GM18858 (cell line): Measurements from ENCODE around the gene MRTFA.
A peak's percentile ranks its signal among the peaks of the same experiment; 100 is the strongest.

Experiments
- ATAC-seq: cut with Tn5 transposase; IDR thresholded peaks from one replicate; pipeline ENCODE4 v1.9.1; 2021; ENCODE audit not compliant: unreplicated experiment

MRTFA gene

GRCh38 chr22:40472579-40472978, 163.9 kb downstream of the MRTFA start:
- ATAC-seq = no peak

GRCh38 chr22:40472051-40472450, 164.5 kb downstream of the MRTFA start:
- ATAC-seq = no peak

GRCh38 chr22:40469181-40469580, 167.3 kb downstream of the MRTFA start:
- no peak for ATAC-seq

- no peak for ATAC-seq
Measured at GRCh38 chr22:40468616-40469015, 167.9 kb downstream of the MRTFA start.

- ATAC-seq = no peak
Measured at GRCh38 chr22:40466976-40467375, 169.5 kb downstream of the MRTFA start.

- ATAC-seq = no peak
Measured at GRCh38 chr22:40463683-40464082, 172.8 kb downstream of the MRTFA start.

- no peak for ATAC-seq
Measured at GRCh38 chr22:40463017-40463631, 173.4 kb downstream of the MRTFA start.

- ATAC-seq = no peak
Measured at GRCh38 chr22:40462195-40462984, 174.1 kb downstream of the MRTFA start.

- ATAC-seq = no peak
Measured at GRCh38 chr22:40453671-40454070, 182.8 kb downstream of the MRTFA start.

GRCh38 chr22:40452730-40453487, 183.6 kb downstream of the MRTFA start:
- ATAC-seq = no peak

- ATAC-seq = no peak
Measured at GRCh38 chr22:40451210-40451609, 185.3 kb downstream of the MRTFA start.

- ATAC-seq = no peak
Measured at GRCh38 chr22:40450616-40451015, 185.9 kb downstream of the MRTFA start.

- ATAC-seq = no peak
Measured at GRCh38 chr22:40449676-40450035, 186.9 kb downstream of the MRTFA start.

- no peak for ATAC-seq
Measured at GRCh38 chr22:40446203-40446602, 190.3 kb downstream of the MRTFA start.

- no peak for ATAC-seq
Measured at GRCh38 chr22:40444178-40444831, 192.2 kb downstream of the MRTFA start.

- no peak for ATAC-seq
Measured at GRCh38 chr22:40443732-40444131, 192.8 kb downstream of the MRTFA start.

- no peak for ATAC-seq
Measured at GRCh38 chr22:40441761-40442390, 194.6 kb downstream of the MRTFA start.

GRCh38 chr22:40436505-40437431, 199.8 kb downstream of the MRTFA start:
- peak; percentile 41 for ATAC-seq

- no peak for ATAC-seq
Measured at GRCh38 chr22:40434745-40435144, 201.8 kb downstream of the MRTFA start.

GRCh38 chr22:40434106-40434505, 202.4 kb downstream of the MRTFA start:
- ATAC-seq = no peak
